Measurements from ENCODE around the gene KMT2D.

GRCh38 chr12:49040364-49040855 lies 20.2 kb downstream of the KMT2D start:
- TF ChIP-seq POLR2AphosphoS5 (IDR thresholded peaks at IDR 0.05; ENCODE audit: low read depth, low read length): no peak
- no peak for TF ChIP-seq POLR2A (IDR thresholded peaks at IDR 0.05; ENCODE audit: low read depth, low read length)

Data from GM12892 (cell line).